Skeletal muscle tissue (tissue), 4 donors: Measurements from ENCODE around the gene DMXL2. TPM values are rescaled to one million over a fixed set of nuclear protein-coding genes. Genes with fewer than 3 reads are reported as not detected.

Experiments
- H3K27ac ChIP-seq: one replicate; pipeline ENCODE4 v1.7.0; 2013; ENCODE audit warnings: mild to moderate bottlenecking, low read depth, low read length, inconsistent platforms
- H3K27me3 ChIP-seq, 3 donors: one replicate each; pipeline ENCODE4 v1.7.0; 2013; ENCODE audit warnings: low read length in 3 of 3; ENCODE audit not compliant: control insufficient read depth in 3 of 3, insufficient read depth in 3 of 3
- H3K36me3 ChIP-seq, 3 donors: one replicate each; pipeline ENCODE4 v1.7.0; 2013; ENCODE audit warnings: low read length in 3 of 3; ENCODE audit not compliant: control insufficient read depth in 3 of 3, insufficient read depth in 3 of 3
- H3K4me1 ChIP-seq, 3 donors: one replicate each; pipeline ENCODE4 v1.7.0; 2013; ENCODE audit warnings: low read length in 3 of 3, mild to moderate bottlenecking in 3 of 3; ENCODE audit not compliant: control insufficient read depth in 3 of 3, insufficient read depth in 3 of 3
- H3K4me3 ChIP-seq, 3 donors: one replicate each; pipeline ENCODE4 v1.7.0; 2013; ENCODE audit warnings: low read length in 3 of 3
- H3K9ac ChIP-seq, 3 donors: one replicate each; pipeline ENCODE4 v1.7.0; 2013; ENCODE audit warnings: low read length in 3 of 3, mild to moderate bottlenecking in 3 of 3, moderate library complexity in 2 of 3, low read depth in 1 of 3
- H3K9me3 ChIP-seq, 3 donors: one replicate each; pipeline ENCODE4 v1.7.0; 2013; ENCODE audit warnings: low read length in 3 of 3; ENCODE audit not compliant: control insufficient read depth in 3 of 3
- total RNA-seq: library from RNA; depleted of rRNA; stranded (reverse); fragments of >200 nt; gene quantifications from one replicate; pipeline ENCODE4 v1.2.3, GENCODE V29; 2014
- donor health status: Osteomylitis.

DMXL2 gene
- total RNA-seq, 1 donor from 2014 or later, result 20.9 TPM

- no peaks in the 10 kb centered on the region for H3K4me1 ChIP-seq
- peaks cover 0 to 10% (median 0%) of the 10 kb centered on the region in 3 donors for H3K27me3 ChIP-seq
- no peaks in the 10 kb centered on the region for H3K9me3 ChIP-seq
- no peak overlapping the region for H3K9ac ChIP-seq
- no peak overlapping the region for H3K4me3 ChIP-seq
- no peaks in the 10 kb centered on the region for H3K36me3 ChIP-seq
- no peak overlapping the region for H3K27ac ChIP-seq
These were observed 221.4 kb downstream of the DMXL2 start for GRCh38 chr15:51401051-51401780.

- Histone ChIP-seq H3K27ac (no peak overlapping the region), H3K36me3 (no peaks in the 10 kb centered on the region), H3K4me3 (no peak overlapping the region), H3K27me3 (peaks cover 0 to 3% (median 0%) of the 10 kb centered on the region in 3 donors), H3K4me1 (no peaks in the 10 kb centered on the region), H3K9ac (no peak overlapping the region), H3K9me3 (no peaks in the 10 kb centered on the region)
These were observed 223.9 kb downstream of the DMXL2 start for GRCh38 chr15:51398626-51399025.

Other genes with a start within 250 kb of the DMXL2 start
- under 0.01 TPM for gene SCG3, start 58.7 kb upstream of the DMXL2 start, total RNA-seq
- 9.4 TPM for gene LYSMD2, start 114.9 kb upstream of the DMXL2 start, total RNA-seq
- 8.4 TPM for gene TMOD2, start 128.8 kb upstream of the DMXL2 start, total RNA-seq
- 19.8 TPM for gene TMOD3, start 206.9 kb upstream of the DMXL2 start, total RNA-seq